ENCODE data around the gene HES1. TPM values are rescaled to one million over a fixed set of nuclear protein-coding genes. Genes with fewer than 3 reads are reported as not detected.
"Not testable (repeated sequence)": the region's sequence is repeated elsewhere in the genome, so short reads cannot be mapped to it uniquely, and the experiment has no call there.

The HES1 gene
- total RNA-seq, 2 donors from 2014 or later: 29.3 to 60.5 TPM

DNA sequence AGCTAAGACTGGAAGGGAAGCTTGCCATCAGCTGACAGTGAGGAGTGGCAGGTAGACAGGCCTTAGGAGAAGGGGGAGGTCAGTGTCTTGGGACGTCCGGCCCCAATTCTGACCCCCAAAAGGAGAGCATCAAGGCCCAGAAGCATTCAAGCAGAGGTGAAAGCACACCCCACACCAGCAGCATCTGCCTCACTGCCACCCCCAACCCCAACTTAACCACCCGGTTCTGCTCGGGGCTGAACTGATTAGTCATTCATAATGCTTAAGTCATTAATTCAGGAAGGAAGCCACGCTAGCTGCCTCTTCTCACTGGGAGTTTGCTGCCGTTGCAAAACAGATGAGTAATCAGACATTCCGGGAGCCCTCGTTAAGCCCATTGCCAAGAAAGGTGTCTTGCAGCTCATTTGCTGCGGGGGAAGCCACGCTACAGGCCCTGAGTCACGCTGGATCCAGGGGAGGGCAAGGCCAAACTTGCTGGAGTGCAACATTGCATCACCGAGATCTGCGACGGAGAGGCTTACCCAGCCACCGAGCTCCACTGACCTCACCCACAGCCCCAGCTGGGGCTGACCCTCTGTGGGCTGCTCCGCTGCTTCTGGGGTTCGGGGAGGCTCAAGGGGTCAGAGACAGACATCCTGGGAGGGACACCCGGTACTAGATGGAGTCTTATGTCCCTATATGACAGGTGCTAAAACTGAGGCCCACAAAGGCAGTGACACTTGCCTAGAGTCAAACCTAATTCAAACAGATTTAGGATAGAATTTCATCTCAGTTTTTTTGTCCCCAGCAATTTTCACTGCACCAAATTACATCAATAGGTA, 46.4 kb upstream of the HES1 start:
- no peak for ATAC-seq (ENCODE audit: insufficient number of reproducible peaks, low FRiP score, low read depth)
- DNase-seq (ENCODE audit: low spot score): peak; percentile 26
- Histone ChIP-seq H3K9me3 (no peaks in the 10 kb centered on the region), H3K4me3 (no peak overlapping the region), H3K27me3 (replicated peaks; ENCODE audit: insufficient read depth) (no peaks in the 10 kb centered on the region), H3K36me3 (no peaks in the 10 kb centered on the region), H3K27ac (no peak overlapping the region), H3K4me1 (ENCODE audit: control insufficient read depth in 1 of 2, low read depth in 2 of 2) (peaks cover 4 to 18% of the 10 kb centered on the region in 2 donors)
- TF ChIP-seq, protein P1, sequence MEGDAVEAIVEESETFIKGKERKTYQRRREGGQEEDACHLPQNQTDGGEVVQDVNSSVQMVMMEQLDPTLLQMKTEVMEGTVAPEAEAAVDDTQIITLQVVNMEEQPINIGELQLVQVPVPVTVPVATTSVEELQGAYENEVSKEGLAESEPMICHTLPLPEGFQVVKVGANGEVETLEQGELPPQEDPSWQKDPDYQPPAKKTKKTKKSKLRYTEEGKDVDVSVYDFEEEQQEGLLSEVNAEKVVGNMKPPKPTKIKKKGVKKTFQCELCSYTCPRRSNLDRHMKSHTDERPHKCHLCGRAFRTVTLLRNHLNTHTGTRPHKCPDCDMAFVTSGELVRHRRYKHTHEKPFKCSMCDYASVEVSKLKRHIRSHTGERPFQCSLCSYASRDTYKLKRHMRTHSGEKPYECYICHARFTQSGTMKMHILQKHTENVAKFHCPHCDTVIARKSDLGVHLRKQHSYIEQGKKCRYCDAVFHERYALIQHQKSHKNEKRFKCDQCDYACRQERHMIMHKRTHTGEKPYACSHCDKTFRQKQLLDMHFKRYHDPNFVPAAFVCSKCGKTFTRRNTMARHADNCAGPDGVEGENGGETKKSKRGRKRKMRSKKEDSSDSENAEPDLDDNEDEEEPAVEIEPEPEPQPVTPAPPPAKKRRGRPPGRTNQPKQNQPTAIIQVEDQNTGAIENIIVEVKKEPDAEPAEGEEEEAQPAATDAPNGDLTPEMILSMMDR (IDR thresholded peaks at IDR 0.05): no peak

GRCh38 chr3:194090178-194090555, 45.8 kb upstream of the HES1 start:
- not testable (repeated sequence) for H3K27me3 ChIP-seq (replicated peaks; ENCODE audit: insufficient read depth); H3K27ac ChIP-seq; H3K36me3 ChIP-seq; H3K4me3 ChIP-seq; ATAC-seq (ENCODE audit: insufficient number of reproducible peaks, low FRiP score, low read depth); H3K9me3 ChIP-seq; DNase-seq (ENCODE audit: low spot score)
- peaks cover 4 to 18% of the 10 kb centered on the region in 2 donors for H3K4me1 ChIP-seq (ENCODE audit: control insufficient read depth in 1 of 2, low read depth in 2 of 2)

DNA sequence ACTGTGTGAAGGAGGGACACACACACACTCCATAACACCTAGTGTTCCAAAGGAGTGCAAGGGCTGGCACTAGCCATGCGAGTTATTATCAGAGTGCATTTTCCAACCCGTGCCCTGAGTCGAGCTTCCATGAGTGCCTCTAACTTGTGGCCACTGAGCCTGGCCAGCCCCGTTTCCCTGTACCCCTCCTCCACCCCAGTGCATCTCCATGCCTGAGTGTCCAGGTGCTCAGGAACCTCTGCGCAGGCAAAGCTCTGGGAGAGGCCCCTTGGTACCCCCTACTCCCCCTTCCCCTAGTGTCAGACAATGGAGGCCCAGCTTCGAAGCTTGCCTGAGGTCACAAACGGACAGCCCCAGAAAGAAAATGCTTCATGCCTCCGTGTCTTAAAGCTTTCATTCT, 45.2 kb upstream of the HES1 start:
- TF ChIP-seq, protein P1 (IDR thresholded peaks at IDR 0.05): no peak
- no peak overlapping the region for H3K27ac ChIP-seq
- H3K4me1 ChIP-seq (ENCODE audit: control insufficient read depth in 1 of 2, low read depth in 2 of 2): peaks cover 4 to 18% of the 10 kb centered on the region in 2 donors
- no peak for DNase-seq (ENCODE audit: low spot score)
- H3K27me3 ChIP-seq (replicated peaks; ENCODE audit: insufficient read depth): no peaks in the 10 kb centered on the region
- no peak for ATAC-seq (ENCODE audit: insufficient number of reproducible peaks, low FRiP score, low read depth)
- no peaks in the 10 kb centered on the region for H3K36me3 ChIP-seq
- no peaks in the 10 kb centered on the region for H3K9me3 ChIP-seq
- no peak overlapping the region for H3K4me3 ChIP-seq

DNA sequence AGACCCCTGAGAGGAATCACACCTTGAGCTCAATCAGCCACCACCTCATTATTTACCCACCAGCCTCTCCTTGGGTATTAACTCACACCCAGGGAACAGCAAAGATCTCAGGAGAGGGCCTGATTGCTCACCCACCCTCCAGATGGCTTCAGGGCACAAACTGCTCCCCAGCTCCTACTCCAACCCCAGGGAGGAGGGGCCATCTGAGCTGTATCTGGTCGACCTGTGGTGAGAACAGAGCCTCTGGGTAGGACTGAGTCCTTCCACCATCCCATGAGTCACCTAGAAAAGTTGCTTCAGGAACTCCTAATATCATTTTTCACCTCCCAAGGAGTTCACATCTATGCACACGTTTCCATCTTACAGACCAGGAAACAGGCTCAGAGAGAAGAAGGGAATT, 44.8 kb upstream of the HES1 start:
- no peaks in the 10 kb centered on the region for H3K27me3 ChIP-seq (replicated peaks; ENCODE audit: insufficient read depth)
- no peaks in the 10 kb centered on the region for H3K36me3 ChIP-seq
- H3K9me3 ChIP-seq: no peaks in the 10 kb centered on the region
- TF ChIP-seq, protein P1 (IDR thresholded peaks at IDR 0.05): no peak
- no peak overlapping the region for H3K4me3 ChIP-seq
- no peak for DNase-seq (ENCODE audit: low spot score)
- peaks cover 4 to 17% of the 10 kb centered on the region in 2 donors for H3K4me1 ChIP-seq (ENCODE audit: control insufficient read depth in 1 of 2, low read depth in 2 of 2)
- no peak overlapping the region for H3K27ac ChIP-seq
- no peak for ATAC-seq (ENCODE audit: insufficient number of reproducible peaks, low FRiP score, low read depth)

- H3K36me3 ChIP-seq; H3K9me3 ChIP-seq; H3K27me3 ChIP-seq (replicated peaks; ENCODE audit: insufficient read depth); H3K4me3 ChIP-seq; H3K27ac ChIP-seq; ATAC-seq (ENCODE audit: insufficient number of reproducible peaks, low FRiP score, low read depth); DNase-seq (ENCODE audit: low spot score): not testable (repeated sequence)
- H3K4me1 ChIP-seq (ENCODE audit: control insufficient read depth in 1 of 2, low read depth in 2 of 2): peaks cover 3 to 12% of the 10 kb centered on the region in 2 donors
These were observed 44.1 kb upstream of the HES1 start for GRCh38 chr3:194091897-194092296.

GRCh38 chr3:194092881-194093301, 43.1 kb upstream of the HES1 start:
- DNase-seq (ENCODE audit: low spot score) (no peak), ATAC-seq (ENCODE audit: insufficient number of reproducible peaks, low FRiP score, low read depth) (no peak)
- Histone ChIP-seq H3K36me3 (no peaks in the 10 kb centered on the region), H3K4me3 (no peak overlapping the region), H3K27ac (no peak overlapping the region), H3K4me1 (ENCODE audit: control insufficient read depth in 1 of 2, low read depth in 2 of 2) (peaks cover 9 to 13% of the 10 kb centered on the region in 2 donors), H3K9me3 (no peaks in the 10 kb centered on the region), H3K27me3 (replicated peaks; ENCODE audit: insufficient read depth) (no peaks in the 10 kb centered on the region)
- TF ChIP-seq, protein P1 (IDR thresholded peaks at IDR 0.05): no peak
